ENCODE results near the gene KCNG2. TPM values are rescaled to one million over a fixed set of nuclear protein-coding genes. Genes with fewer than 3 reads are reported as not detected.

Gene KCNG2
- total RNA-seq, 2 experiments from 2014 or later = not detected

GRCh38 chr18:79868811-79869541 lies 71.2 kb downstream of the KCNG2 start:
- POLR2A ChIA-PET = no interaction called here
- Mint-ChIP-seq H3K4me1 (no peaks in the 10 kb centered on the region), H3K9me3 (no peaks in the 10 kb centered on the region), H3K4me3 (no peak overlapping the region), H3K27ac (no peak overlapping the region), H3K27me3 (no peaks in the 10 kb centered on the region), H3K36me3 (ENCODE audit: low read depth) (no peaks in the 10 kb centered on the region)
- CTCF ChIA-PET = no interaction called here
- DNase-seq = no peak

GRCh38 chr18:79869591-79870300 lies 72.0 kb downstream of the KCNG2 start:
- no peaks in the 10 kb centered on the region for H3K36me3 Mint-ChIP-seq (ENCODE audit: low read depth)
- CTCF ChIA-PET = no interaction called here

DNA sequence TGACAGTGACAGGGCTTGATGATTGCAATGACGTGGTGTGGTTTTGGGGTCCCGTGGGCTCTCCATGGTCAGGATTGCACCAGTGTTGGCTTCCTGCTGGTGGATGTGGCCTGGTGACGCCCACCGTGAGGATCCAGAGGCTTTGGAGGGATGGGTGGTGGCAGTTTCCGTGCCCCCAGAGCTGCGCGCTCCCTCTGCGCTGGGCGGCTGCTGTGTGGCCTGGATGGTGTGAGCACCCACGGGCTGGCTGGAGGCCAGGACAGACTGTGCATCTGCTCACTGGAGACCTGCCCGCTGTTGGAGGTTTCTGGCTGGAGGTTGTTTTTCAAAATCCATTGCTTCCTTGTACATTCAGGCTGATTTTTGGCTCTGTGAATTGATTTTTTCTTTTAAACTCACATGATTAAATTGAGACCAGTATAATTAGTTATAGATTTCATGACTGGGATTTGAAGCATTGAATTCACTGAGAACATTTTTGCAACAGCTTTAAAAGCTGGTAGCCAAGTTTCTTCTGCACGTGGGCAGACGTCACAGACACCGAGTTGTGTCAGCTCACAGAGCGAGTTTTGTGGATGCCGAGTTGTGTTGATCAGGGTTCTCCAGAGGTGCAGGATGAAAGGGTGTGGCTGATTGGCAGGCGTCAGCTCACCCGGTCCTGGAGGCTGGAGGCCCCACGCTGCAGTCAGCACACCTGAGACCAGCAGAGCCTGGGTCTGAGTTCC lies 72.7 kb downstream of the KCNG2 start:
- H3K4me3 Mint-ChIP-seq = no peak overlapping the region
- POLR2A ChIA-PET = no interaction called here
- no peak overlapping the region for H3K27ac Mint-ChIP-seq
- no peaks in the 10 kb centered on the region for H3K9me3 Mint-ChIP-seq
- H3K27me3 Mint-ChIP-seq = no peaks in the 10 kb centered on the region
- H3K36me3 Mint-ChIP-seq (ENCODE audit: low read depth) = no peaks in the 10 kb centered on the region
- no peak for DNase-seq
- H3K4me1 Mint-ChIP-seq = no peaks in the 10 kb centered on the region
- CTCF ChIA-PET = no interaction called here

More at GRCh38 chr18:79869591-79870300, 72.0 kb downstream of the KCNG2 start:
- POLR2A ChIA-PET = no interaction called here
- DNase-seq = no peak
- no peaks in the 10 kb centered on the region for H3K27me3 Mint-ChIP-seq
- H3K4me3 Mint-ChIP-seq = no peak overlapping the region
- no peaks in the 10 kb centered on the region for H3K9me3 Mint-ChIP-seq
- H3K27ac Mint-ChIP-seq = no peak overlapping the region
- H3K4me1 Mint-ChIP-seq = no peaks in the 10 kb centered on the region

DNA sequence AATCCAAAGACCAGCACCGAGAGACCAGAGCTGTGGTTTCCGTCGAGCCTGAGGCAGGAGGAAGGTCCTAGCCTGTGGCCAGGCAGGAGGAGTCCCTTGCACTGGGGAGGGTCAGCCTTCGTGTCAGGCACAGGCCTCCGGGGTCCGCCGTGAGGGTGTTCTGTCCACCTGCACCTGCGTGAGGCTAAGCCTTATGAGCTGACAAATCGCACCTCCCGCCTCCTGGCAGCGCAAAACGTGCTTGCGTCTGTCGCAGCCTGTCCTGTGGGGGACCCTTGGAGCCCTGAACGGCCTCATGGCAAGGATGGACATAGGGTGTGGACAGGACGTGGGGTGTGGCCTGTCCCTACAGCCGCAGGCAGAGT lies 73.3 kb downstream of the KCNG2 start:
- CTCF ChIA-PET = no interaction called here
- H3K9me3 Mint-ChIP-seq = no peaks in the 10 kb centered on the region
- POLR2A ChIA-PET = no interaction called here
- DNase-seq = peak; percentile 7
- no peaks in the 10 kb centered on the region for H3K27me3 Mint-ChIP-seq
- H3K4me3 Mint-ChIP-seq = no peak overlapping the region
- no peaks in the 10 kb centered on the region for H3K36me3 Mint-ChIP-seq (ENCODE audit: low read depth)
- H3K27ac Mint-ChIP-seq = no peak overlapping the region
- no peaks in the 10 kb centered on the region for H3K4me1 Mint-ChIP-seq

- H3K9me3 Mint-ChIP-seq = no peaks in the 10 kb centered on the region
- CTCF ChIA-PET = interaction anchor here (0.7 kb wide), 1 partner anchor 28 kb away, joined by 6 read pairs; no protein-coding TSS in a partner anchor
- H3K27me3 Mint-ChIP-seq = no peaks in the 10 kb centered on the region
- no peaks in the 10 kb centered on the region for H3K36me3 Mint-ChIP-seq (ENCODE audit: low read depth)
- peak; percentile 11 for DNase-seq
- no peaks in the 10 kb centered on the region for H3K4me1 Mint-ChIP-seq
- no peak overlapping the region for H3K4me3 Mint-ChIP-seq
- POLR2A ChIA-PET = interaction anchor here (1.0 kb wide), 1 partner anchor 10 kb away, joined by 3 read pairs; no protein-coding TSS in a partner anchor
- no peak overlapping the region for H3K27ac Mint-ChIP-seq
These were observed 73.8 kb downstream of the KCNG2 start for GRCh38 chr18:79871481-79872091.

- Mint-ChIP-seq H3K4me1 (no peaks in the 10 kb centered on the region), H3K9me3 (no peaks in the 10 kb centered on the region), H3K27ac (no peak overlapping the region), H3K4me3 (no peak overlapping the region), H3K36me3 (ENCODE audit: low read depth) (no peaks in the 10 kb centered on the region), H3K27me3 (no peaks in the 10 kb centered on the region)
- ChIA-PET CTCF (interaction anchor here (0.7 kb wide), 1 partner anchor 1181 kb away, joined by 5 read pairs; no protein-coding TSS in a partner anchor), POLR2A (interaction anchor here (1.0 kb wide), 1 partner anchor 11 kb away, joined by 3 read pairs; no protein-coding TSS in a partner anchor)
- peak; percentile 12 for DNase-seq
These were observed 75.0 kb downstream of the KCNG2 start for GRCh38 chr18:79872527-79873444.

DNA sequence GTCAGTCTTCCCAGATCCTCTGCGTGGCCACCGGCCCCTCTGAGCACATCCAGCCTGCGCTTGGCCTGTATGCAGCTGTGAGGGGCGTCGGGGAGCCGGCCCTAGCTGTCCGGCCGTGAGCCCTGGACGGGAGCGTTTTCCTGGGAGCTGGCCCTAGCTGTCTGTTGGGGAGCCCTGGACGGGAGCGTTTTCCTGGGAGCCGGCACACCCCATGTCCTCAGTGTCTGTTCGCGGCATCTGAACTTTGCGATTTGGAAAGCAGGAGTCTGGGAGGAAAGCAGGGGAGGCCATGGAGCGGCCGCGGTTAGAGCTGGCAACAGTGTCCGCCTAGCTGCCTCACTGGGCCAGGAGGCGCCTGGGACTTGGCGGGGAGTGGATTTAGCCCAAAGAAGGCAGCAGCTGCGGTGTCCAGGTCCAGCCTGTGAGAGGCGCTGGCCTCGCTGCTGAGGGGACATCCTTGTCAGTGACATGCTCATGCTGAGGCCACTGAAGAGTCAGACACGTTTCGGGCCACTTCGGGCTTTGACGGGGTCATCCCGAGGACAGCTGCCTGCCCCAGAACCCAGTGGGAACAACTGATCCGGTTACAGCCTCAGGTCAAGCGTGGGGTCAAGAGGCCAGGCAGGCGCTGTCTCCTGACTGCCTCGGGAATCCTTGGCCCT lies 75.8 kb downstream of the KCNG2 start:
- no peak overlapping the region for H3K27ac Mint-ChIP-seq
- no peaks in the 10 kb centered on the region for H3K27me3 Mint-ChIP-seq
- no peaks in the 10 kb centered on the region for H3K36me3 Mint-ChIP-seq (ENCODE audit: low read depth)
- H3K4me1 Mint-ChIP-seq = no peaks in the 10 kb centered on the region
- no peak overlapping the region for H3K4me3 Mint-ChIP-seq
- H3K9me3 Mint-ChIP-seq = no peaks in the 10 kb centered on the region
- POLR2A ChIA-PET = no interaction called here
- no peak for DNase-seq
- CTCF ChIA-PET = no interaction called here

- no peaks in the 10 kb centered on the region for H3K4me1 Mint-ChIP-seq
- H3K36me3 Mint-ChIP-seq (ENCODE audit: low read depth) = no peaks in the 10 kb centered on the region
- POLR2A ChIA-PET = no interaction called here
- CTCF ChIA-PET = no interaction called here
- DNase-seq = no peak
- H3K9me3 Mint-ChIP-seq = no peaks in the 10 kb centered on the region
- no peak overlapping the region for H3K27ac Mint-ChIP-seq
- H3K4me3 Mint-ChIP-seq = no peak overlapping the region
- H3K27me3 Mint-ChIP-seq = no peaks in the 10 kb centered on the region
These were observed 77.1 kb downstream of the KCNG2 start for GRCh38 chr18:79874553-79875530.

GRCh38 chr18:79875531-79875919 lies 77.8 kb downstream of the KCNG2 start:
- CTCF ChIA-PET = no interaction called here
- H3K27ac Mint-ChIP-seq = no peak overlapping the region
- H3K4me1 Mint-ChIP-seq = no peaks in the 10 kb centered on the region
- POLR2A ChIA-PET = no interaction called here
- DNase-seq = peak; percentile 4
- H3K4me3 Mint-ChIP-seq = no peak overlapping the region
- no peaks in the 10 kb centered on the region for H3K9me3 Mint-ChIP-seq
- no peaks in the 10 kb centered on the region for H3K36me3 Mint-ChIP-seq (ENCODE audit: low read depth)
- no peaks in the 10 kb centered on the region for H3K27me3 Mint-ChIP-seq

- Mint-ChIP-seq H3K4me3 (no peak overlapping the region), H3K27ac (no peak overlapping the region), H3K36me3 (ENCODE audit: low read depth) (no peaks in the 10 kb centered on the region), H3K27me3 (no peaks in the 10 kb centered on the region), H3K9me3 (no peaks in the 10 kb centered on the region), H3K4me1 (no peaks in the 10 kb centered on the region)
- ChIA-PET CTCF (no interaction called here), POLR2A (no interaction called here)
- DNase-seq = no peak
These were observed 78.3 kb downstream of the KCNG2 start for GRCh38 chr18:79875931-79876461.

- no peak overlapping the region for H3K27ac Mint-ChIP-seq
- no peaks in the 10 kb centered on the region for H3K36me3 Mint-ChIP-seq (ENCODE audit: low read depth)
- no peak overlapping the region for H3K4me3 Mint-ChIP-seq
- H3K4me1 Mint-ChIP-seq = no peaks in the 10 kb centered on the region
- H3K9me3 Mint-ChIP-seq = no peaks in the 10 kb centered on the region
- CTCF ChIA-PET = no interaction called here
- H3K27me3 Mint-ChIP-seq = no peaks in the 10 kb centered on the region
- DNase-seq = peak; percentile 14
- POLR2A ChIA-PET = no interaction called here
These were observed 78.8 kb downstream of the KCNG2 start for GRCh38 chr18:79876497-79876896.

All from activated CD4-positive, alpha-beta memory T cell treated with anti-CD3 and anti-CD28 coated beads, Interleukin-2, amount 10 ng/mL, durations not matched to agents 7 days and 5 days (primary cell).